GM21786 (cell line): ENCODE results near the gene KIAA1217.

Experiments
- ATAC-seq: cut with Tn5 transposase; IDR thresholded peaks from one replicate; pipeline ENCODE4 v1.9.1; 2021; ENCODE audit not compliant: unreplicated experiment

The KIAA1217 gene

DNA sequence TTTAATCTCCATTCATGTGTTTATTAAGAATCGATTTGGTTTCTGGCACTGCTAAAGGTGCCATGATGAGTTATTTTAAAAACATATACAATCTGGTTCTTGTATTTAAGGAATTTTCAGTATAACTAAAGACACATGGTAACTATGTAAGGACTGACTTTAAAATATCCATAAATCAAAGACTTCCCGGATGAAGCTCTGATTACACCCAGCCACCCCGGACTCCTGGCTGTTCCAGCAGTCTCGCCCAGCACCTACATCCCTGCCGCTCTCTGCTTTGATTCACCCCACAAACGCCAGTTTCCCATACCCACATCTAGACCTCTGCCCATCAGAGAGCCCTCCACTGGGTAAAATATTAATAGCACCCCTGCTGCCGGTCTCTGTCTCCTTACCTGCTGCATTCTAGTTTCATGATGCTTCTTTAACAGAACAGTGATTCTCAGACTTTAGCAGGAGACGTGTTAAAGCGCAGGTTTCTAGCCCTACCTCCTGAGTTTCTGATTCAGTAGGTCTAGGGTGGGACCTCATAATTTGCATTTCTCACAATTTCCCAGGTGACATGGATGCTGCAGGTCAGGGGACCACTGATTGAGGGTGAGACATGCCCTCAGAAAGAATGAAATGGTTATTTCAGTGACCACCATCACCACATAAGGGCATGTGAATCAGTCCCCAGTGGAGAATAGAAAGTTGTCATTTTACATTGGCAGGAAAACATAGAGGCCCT lies 185.7 kb downstream of the KIAA1217 start:
- ATAC-seq = peak; percentile 73

DNA sequence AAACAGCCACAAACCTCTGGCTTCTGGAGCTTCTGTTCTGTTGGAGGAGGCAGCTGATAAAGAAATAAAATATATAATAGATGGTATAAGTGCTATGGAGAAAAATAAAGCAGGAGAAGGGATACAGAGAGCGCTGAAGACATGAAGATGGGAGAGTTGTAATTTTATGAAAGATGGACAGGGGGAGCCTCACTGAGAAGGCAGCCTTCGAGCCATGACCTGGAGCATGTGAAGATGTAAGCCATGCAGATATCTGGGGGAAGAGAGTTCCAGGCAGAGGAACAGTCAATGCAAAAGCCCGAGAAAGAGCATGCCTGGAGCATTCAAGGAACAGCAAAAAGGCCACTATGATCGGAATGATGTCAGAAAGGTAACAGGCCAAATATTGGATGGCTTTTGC lies 187.5 kb downstream of the KIAA1217 start:
- ATAC-seq = no peak

DNA sequence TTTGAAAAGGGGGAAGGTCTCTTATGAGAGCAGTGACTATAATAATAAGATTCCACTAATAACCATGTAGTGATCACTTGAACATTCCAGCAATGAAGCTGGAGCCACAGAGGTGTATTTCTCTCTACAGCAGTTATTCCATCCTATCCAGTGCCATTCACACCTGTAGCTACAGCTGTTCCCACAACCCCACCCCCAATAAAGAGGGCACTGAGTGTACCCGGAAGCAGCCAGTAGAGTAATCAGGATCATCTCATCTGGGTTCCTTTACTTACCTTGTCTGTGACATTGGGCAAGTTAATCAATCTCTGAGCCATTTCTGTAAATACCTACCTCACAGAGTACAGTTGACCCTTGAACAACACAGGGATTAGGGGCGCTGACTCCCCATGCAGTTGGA lies 188.7 kb downstream of the KIAA1217 start:
- no peak for ATAC-seq

DNA sequence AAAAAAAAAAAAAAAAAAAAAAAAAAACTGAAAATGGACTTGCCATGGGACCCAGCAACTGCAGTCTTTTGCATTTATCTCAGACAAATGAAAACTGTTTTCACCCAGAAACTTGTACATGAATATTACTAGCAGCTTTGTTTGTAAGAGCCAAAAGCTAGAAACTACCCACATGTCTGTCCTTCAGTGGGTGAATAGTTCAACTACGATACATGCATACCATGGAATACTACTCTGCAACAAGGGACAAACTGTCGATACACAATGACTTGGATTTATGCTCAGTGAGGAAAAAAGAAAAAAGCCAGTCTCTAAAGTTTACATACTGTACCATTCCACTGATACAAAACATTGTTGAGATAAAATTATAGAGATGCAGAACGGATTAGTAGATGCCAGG lies 195.6 kb downstream of the KIAA1217 start:
- ATAC-seq = no peak

DNA sequence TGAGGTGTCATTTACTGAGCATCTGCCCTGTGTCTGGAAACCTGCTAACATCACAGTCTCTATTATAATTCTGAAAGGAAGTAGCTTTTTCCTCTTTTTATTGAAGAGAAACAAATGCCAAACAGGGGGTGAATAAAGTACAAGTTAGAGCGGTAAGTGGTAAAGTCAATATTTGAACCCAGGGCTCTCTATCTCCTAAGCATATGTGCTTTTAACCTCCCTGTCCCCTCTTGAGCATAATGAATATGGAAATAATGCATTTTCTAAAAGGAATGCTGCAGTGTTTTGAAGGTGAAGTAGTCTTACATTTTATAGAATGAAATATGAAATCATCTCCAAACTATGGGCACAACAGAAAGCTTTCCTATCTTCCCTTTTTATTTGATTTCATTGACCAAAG lies 196.7 kb downstream of the KIAA1217 start:
- ATAC-seq = no peak

DNA sequence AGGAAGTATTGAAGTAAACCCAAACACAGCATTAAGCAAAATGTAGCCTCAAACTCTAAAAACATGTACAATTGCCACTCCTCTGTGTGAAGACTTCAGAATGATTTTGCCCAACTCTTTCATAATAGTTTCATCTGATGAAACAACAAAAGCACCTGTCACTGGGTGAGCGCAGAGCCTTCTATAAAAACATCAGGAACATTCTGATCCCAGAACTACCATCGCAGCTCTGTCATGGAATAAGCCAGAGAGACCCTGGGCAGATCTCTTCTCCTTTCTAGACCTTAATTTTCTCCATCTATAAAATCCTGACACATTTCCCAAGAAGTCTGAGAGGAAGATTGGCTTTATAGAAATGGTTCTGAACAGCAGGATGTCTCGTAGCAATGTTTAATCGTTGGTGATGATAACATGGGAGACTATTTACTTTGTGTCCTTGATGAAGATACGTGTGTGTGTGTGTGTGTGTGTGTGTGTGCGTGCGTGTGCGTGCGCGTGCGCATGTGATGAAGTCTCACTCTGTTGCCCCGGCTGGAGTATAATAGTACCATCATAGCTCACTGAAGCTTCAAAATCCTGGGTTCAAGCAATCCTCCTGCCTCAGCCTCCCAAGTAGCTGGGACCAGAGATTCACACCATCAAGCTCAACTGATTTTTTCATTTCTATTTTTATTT lies 198.0 kb downstream of the KIAA1217 start:
- no peak for ATAC-seq

DNA sequence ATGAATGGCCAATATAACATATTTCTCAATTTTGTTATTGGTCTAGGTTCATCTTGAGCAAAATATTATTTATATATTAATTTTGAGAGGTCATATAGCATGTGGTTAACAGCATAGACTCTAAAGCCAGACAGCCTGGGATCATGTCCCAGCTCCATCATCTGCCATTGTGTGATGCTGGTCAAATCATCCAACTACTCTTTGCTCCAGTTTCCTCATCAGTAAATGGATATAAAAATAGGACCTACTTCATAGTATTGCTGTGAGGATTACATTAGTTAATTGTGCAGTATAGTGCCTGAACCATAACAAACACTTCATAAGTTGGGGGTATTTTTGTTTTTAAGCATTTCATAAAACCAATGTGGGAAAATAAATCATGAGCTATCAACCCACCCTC lies 199.0 kb downstream of the KIAA1217 start:
- no peak for ATAC-seq

DNA sequence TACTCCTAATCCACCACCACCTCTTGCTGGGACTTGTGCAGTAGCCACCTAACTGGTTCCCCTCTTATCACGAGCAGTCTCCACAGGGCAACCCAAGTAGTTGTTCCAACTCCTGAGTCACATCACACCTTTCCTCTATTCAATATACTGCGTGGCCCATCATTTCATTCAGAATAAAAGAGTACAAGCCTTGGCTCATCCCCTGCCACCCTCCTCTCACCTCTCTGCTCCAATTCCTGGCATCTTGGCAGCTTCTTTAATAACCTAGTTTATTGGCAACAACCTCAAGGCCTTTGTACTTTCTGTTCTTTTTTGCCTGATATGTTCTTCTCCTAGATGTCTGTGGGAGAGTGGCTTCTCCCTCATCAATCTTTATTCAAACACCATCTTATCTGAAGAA lies 199.4 kb downstream of the KIAA1217 start:
- ATAC-seq = no peak

DNA sequence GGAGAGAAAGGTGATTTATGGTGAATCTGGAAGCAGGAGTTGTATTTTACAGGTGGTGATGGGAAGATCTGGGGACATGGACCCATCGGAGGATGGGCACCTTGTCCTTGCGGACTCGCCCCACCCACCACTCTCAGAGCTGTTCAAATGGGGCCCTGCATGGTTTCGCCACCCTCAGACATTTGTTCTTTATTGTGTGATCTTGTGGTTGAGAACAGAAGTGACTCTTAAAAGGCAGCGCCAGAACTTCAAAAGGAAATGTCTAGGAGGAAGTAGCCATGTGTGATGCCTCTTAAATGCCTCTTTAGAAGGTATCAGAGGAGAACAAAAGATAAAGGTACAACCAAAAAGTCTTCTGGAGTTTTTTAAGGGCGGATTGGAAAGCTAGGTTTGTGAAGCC lies 205.7 kb downstream of the KIAA1217 start:
- no peak for ATAC-seq

DNA sequence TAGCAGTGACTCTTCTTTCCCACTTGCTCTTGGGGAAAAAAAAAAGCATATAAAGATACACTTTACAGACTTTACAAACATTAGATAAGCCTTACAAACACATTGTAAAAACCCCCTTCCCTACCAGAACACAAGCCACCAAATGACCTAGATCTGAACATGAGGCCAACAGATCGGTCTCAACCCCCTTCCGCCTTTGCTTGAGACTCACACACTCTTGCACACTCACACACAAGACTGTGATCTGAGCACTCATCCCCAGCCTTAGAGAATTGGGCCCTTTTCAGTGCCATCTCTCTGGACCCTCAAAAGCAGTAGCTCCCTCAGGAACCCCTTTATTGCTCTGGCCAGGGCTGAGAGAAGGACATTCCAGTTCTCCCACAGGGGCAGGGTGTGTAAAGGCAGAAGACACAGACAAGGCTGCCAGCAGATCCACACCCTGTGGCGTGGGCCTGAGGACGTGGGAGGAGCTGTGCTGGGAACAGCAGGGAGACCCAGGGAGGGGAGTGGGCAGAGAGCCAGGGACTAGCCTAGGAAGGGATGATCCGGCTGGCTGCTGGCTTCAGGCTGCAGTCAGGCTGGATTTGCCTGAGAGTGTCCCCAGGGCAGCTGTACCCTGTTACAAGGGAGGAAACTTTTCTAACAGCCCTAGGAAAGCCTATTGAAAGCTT lies 206.7 kb downstream of the KIAA1217 start:
- ATAC-seq = no peak

DNA sequence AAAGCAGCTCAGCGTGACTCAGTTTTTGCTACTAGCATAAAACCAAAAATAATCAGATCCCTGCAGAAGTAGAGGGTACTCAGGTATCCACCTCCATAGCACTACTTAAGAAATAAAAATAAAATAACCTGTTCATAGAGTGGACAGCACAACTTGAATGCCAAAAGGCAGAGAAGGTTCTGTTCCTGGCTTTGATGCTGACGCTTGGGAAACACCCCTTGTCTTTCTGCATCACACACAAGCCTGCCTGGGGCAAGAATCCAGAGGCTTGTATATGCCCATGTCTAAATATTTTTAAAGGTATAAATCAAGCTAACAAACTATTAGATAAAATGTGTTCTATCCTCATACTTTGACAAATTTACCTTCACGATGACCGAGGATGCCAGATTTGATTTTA lies 207.3 kb downstream of the KIAA1217 start:
- ATAC-seq = no peak

DNA sequence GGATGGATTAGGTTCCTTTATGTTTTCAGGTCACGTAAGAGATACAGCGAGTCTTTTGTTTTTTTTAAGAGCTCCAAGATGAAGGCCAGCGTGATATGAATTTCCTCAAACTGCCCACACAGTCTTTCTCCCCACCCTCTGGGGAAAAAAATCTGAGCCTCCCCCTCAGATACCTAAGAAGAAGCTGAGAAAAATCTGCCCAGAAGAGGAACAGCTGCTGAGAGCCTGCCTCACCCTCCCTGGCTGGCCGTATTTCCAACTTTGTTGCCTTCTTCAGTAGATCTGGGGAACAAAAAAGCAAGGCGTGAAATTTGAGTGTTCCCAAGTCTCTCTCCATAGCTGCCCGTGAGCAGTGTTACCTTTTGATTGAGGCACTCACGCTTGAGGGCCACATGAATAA lies 208.1 kb downstream of the KIAA1217 start:
- no peak for ATAC-seq

DNA sequence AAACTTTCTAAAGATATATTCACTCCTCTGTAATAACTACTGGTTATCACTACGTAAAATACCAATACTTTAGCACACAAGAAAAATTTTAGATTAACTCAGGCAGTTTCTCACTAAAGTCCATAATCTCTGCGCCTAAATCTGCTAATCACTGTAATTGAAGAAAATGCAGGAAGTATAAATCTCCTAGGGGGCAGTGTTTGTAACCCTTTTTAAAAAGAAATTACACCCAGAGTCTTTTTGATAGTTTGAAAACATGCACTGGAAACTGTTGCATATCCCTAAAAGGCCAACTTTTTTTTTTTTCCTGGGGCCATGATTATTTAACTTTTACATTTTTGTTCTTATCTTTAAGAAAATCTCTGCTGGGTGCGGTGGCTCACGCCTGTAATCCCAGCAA lies 209.6 kb downstream of the KIAA1217 start:
- no peak for ATAC-seq

DNA sequence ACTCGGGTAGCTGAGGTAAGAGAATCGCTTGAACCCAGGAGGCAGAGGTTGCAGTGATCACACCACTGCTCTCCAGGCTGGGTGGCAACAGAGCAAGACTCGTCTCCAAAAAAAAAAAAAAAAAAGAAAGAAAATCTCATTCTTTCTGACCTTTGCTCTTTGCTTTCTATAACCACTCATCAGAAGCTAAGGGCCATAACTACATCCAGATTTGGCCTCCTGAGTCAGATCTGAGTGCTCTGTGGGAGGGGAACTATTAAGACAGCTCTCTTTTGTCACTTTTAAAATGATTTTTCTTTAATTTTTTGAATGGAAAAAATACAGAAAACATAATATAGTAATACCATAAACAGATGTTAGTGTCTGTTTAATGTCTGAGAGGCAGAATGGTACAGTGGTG lies 210.1 kb downstream of the KIAA1217 start:
- ATAC-seq = no peak

DNA sequence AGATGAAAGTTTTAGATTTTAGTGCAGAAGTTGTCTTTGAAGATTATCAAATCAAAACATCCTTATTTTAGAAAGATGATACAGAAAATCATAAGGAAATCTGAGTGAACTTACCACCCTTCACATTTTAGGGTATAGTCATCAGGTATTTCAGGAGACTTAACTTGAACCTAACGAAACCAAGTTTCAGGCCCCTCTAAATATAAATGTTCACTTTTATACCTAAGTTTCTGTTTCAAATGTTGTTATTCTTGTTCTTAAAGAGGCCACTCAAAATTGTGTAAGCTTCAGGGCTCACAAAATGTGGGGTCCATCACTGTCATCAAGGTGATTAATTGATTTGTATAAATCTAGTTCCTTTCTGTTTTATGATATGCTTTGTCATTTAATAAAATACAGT lies 216.2 kb downstream of the KIAA1217 start:
- no peak for ATAC-seq

DNA sequence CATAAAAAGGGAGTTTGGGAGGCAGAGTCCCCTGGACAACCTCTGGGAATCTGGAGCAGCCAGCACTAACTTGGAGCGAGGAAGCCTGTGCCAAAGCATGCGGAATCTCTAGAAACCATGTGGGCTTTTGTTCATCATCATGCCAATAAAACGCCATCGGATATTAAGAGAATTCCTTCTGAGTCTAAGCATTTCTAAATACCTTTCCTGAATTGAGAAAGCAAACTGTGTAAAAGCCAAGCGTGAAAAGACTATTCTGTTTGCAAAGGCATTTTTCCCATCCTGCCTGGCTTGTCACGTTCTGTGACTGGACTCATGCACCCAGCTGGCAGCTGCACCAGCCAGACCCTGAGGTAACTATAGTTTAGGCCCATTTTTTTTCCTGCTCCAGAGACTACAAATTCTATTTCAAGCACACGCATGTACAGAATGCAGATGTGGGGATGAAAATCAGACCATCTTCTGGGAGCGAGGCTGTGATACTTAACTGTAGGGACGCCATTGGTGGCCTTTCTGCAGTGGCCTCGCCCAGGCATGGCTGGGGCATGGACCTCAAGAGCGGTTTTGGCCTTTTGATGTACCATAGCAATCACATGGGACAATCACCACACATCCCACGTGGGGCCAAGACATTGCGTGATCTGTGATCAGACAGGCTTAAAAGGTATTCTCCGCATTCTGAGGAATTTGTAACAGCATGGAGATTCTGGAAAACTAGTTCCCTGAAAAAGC lies 218.9 kb downstream of the KIAA1217 start:
- ATAC-seq = no peak

DNA sequence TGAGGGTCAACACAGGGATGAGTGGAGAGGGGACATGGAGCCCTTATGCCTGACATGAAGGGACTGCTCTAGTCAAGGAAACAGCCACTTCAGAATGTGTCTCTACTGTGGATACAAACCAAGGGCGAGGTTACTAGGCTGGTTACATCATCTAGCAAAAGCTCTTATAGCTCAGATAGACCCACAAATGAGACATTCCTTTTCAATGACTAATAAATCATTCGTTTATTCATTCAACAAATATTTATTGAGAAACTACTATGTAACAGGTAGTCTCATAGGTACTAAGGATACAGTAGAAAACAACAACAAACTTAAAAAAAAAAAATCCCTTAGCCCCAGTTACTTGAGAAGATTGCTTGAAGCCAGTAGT lies 219.5 kb downstream of the KIAA1217 start:
- no peak for ATAC-seq

DNA sequence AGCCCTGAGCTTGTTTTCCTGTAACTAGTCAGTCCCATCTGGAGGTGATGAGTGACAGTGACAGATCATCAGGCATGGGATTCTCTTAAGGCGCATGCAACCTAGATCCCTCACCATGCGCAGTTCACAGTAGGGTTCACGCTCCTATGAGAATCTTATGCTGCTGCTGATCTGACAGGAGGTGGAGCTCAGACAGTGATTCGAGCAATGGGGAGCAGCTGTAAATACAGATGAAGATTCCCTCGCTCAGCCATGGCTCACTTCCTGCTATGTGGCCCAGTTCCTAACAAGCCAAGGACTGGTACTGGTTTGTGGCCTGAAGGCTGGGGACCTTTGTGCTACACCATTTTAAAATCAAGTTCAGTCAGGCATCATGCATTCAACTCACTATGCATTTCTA lies 221.7 kb downstream of the KIAA1217 start:
- no peak for ATAC-seq

DNA sequence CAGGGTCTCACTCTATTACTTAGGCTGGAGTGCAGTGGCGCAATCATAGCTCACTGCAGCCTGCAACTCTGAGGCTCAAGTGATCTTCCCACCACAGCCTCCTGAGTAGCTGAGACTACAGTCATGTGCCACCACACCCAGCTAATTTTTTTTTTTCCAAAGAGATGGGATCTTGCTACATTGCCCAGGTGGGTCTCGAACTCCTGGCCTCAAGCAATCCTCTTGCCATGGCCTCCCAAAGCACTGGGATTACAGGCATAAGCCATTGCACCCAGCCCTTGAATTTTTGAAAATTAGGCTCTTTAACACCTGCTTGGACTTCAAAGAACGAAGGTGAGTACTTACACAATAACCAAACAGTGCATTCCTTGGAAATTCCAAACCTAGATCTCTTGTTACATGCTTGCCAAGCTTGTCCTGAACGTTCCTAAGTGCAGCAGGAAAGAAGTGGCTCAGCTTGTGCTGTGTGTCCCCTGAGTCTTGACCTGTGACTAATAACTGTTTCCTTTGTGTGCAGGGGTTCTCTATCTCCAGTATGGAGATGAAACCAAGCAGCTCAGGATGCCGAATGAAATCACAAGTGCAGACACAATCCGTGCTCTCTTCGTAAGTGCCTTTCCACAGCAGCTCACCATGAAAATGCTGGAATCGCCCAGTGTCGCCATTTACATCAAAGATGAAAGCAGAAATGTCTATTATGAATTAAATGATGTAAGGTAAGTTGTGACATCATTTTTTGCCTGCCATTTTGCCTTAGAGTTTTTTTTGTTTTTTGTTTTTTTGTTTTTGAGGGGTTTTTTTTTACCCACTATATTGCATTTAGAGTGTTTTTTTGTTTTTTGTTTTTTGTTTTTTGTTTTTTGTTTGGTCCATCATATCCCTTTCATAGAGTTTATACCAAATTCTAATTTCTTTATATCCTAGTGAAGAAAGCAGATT lies 223.8 kb downstream of the KIAA1217 start:
- ATAC-seq = no peak

DNA sequence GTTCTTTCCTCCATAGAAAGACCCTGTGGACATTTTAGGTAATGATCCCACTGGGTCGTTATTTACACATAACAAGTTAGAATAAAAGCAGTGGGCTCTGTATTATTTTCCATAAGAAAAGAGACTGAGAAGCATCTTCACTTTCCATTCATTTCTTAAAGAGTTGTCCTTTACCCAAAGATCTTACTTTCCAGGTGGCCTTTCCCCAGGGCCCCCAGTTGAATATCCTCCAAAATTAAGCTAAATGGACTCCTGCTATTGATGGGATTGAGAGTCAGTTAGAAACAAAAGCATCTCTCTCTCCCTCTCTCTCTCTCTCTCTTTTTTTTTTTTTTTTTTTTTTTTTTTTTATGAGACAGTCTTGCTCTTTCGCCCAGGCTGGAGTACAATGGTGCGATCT lies 224.8 kb downstream of the KIAA1217 start:
- no peak for ATAC-seq

DNA sequence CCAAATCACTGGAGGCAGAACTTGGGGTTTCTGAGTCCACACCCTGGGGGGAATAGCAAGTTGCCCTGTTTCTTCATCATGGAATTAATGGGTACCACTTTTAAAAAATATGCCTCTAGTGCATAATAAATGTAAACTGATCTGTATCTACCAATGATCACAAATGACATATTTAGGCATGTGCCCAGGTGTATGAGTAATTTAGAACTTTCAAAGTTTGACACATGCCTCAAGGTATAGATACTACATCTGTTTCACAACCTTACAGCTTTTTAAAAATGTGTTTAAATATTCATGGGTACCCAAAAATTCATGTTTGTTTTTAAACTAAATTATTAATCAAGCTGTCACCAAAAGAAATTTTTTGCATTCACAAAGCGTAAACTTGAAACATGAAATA lies 226.0 kb downstream of the KIAA1217 start:
- ATAC-seq = no peak
